IPS DF 4.7 (cell line): ENCODE measurements around the gene TRAF6.
"Not testable (repeated sequence)": the region's sequence is repeated elsewhere in the genome, so short reads cannot be mapped to it uniquely, and the experiment has no call there.

Experiments
- DNase-seq: peaks from one replicate; pipeline ENCODE4 v3.0.0-alpha.2; 2013; ENCODE audit warnings: low spot score; ENCODE audit errors: extremely low read depth

The TRAF6 gene, protein sequence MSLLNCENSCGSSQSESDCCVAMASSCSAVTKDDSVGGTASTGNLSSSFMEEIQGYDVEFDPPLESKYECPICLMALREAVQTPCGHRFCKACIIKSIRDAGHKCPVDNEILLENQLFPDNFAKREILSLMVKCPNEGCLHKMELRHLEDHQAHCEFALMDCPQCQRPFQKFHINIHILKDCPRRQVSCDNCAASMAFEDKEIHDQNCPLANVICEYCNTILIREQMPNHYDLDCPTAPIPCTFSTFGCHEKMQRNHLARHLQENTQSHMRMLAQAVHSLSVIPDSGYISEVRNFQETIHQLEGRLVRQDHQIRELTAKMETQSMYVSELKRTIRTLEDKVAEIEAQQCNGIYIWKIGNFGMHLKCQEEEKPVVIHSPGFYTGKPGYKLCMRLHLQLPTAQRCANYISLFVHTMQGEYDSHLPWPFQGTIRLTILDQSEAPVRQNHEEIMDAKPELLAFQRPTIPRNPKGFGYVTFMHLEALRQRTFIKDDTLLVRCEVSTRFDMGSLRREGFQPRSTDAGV

DNA sequence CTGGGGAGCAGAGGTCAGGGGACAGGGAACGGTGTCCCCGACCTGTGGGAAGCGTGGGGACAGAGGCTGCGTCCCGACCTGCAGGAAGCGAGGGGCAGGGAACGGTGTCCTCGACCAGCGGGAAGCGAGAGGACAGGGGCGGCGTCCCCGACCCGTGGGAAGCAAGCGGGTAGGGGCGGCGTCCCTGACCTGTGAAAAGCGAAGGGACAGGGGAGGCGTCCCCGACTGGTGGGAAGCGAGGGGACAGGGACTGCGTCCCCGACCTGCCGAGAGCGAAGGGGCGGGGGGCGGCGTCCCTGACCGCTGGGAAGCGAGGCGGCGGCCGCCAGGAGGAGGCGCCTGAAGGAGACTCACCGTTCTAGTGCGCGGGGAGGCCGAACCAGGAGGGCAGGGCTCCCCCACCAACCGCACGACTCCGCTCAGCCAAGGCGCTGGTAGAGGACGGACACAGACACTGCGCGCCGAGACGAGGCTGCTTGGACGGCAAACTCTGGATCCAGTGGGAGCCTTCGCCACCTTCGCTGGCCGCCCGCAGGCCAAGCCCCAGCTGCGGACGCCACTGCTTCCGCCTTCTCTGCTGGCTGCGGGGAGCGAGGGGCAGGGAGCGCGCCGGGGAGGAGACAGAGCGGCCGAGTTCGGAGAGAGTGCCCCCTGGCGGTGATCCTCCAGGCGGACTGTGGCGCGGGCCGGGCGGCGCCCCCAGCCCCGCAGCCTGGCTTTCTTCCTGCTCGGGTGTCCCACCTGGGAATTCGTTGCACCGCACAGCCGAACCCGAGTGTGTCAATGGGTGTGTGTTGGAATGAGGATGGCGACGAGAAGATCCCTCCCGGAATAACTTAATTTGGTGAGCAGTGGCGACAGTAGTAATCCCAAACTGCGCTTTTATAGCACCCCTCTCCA is at the start of gene TRAF6:
TRAF6 (minus strand) TSS at position 579 of the 900 bp plus-strand sequence. CDS start 8,757 bp downstream, outside the sequence.
- DNase-seq: peak; percentile 38

DNA sequence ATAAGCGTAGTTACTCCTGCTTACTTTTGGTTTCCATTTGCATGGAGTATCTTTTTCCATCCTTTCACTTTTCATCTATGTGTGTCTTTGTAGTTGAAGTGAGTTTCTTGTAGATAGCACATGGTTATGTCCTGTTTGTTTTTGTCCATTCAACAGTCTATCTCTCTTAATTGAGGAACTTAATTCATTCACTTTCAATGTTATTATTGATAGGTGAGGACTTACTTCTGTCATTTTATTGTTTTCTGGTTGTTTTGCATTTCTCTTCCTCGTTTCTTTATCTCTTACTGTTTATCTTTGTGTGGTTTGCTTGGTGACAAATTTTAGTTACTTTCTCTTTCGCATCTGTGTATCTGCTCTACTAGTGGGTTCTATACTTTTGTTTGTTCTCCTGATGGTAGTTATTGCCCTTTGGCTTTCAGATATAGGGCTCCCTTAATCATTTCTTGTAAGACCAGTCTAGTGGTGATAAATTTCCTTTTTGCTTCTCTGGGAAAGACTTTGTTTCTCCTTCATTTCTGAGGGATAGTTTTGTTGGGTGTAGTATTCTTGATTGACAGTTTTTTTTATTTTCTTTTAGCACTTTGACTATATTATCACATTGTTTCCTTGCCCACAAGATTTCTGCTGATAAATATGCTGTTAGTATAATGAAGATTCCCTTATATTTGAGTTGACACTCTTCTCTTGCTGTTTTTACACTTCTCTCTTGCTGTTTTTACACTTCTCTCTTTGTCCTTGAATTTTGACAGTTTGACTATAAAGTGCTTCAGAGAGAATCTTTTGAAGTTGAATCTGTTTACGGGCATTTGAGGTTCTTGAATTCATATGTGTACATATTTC is 48.7 kb upstream of the TRAF6 start:
- no peak for DNase-seq

DNA sequence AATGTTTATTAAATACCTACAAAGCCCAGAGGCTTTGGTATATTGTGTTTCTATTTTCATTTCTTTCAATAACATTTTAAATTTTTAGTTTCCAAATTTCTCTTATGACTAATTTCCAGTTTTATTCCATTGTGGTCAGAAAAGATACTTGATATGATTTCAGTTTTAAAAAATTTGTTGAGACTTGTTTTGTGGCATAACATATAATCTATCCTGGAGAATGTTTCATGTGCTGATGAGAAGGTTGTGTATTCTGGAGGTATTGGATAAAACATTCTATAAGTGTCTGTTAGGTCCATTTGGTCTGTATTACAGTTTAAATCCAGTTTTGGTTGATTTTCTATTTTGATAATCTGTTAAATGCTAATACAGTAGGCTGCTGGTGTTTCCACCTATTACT is 47.9 kb upstream of the TRAF6 start:
- DNase-seq: no peak

DNA sequence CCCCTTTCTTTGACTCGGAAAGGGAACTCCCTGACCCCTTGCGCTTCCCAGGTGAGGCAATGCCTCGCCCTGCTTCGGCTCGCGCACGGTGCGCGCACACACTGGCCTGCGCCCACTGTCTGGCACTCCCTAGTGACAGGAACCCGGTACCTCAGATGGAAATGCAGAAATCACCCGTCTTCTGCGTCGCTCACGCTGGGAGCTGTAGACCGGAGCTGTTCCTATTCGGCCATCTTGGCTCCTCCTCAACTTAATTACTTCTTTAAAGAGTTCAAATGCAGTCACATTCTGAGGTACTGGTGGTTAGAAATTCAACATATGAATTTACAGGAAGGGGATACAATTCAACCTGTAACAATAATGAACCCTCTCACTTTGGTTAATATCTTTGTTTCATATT is 47.3 kb upstream of the TRAF6 start:
- DNase-seq: not testable (repeated sequence)

DNA sequence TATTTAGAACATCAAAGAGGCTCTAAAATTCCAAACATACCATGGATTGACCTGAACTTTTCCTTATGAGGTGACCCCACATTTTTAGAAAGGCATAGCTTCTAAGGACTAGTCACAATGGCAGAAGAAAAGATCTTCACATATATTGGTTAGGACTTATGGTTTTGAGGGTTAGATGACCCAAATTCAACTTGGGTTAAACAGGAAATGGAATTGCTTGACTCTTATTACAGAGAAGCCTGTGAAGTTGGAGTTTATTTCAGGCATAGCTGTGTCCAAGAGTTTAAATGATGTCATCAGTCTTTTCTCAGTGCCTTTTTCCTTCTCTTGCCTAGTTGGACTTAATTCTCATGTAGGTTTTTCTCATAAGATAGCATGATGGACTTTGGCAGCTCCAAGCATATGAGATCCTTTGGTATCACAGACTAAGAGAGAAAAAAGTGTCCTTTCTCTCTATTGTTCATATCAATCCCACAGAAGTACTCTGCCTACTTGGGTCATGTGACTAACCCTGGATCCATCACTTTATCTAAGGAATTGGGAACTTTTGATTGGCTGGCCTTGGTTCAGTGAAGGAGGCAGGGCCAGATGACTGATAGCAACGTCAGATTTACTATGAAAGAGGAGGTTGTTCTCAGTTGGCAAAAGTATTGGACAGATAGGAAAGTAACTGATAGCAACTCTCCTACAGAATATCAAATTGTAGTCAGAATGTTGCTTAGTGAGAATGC is 40.5 kb upstream of the TRAF6 start:
- no peak for DNase-seq

DNA sequence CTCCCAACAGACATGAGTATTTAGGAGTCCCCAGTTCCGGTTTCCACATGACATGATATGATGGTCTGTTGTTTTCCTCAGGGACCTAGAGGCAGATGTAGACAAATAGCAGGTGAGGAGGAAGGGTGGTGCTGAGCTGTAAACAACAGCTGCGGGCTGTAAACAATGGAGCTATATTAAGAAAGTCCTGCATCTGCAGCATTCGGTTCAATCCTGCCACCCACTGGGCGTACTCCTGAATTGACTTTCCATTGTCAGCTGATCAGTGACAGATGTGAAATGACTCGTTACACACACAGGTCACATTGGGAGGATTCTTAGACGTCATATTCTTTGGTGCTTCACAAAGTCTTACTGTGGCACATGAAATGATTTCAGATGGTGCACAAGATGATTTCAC is 30.9 kb upstream of the TRAF6 start:
- no peak for DNase-seq

DNA sequence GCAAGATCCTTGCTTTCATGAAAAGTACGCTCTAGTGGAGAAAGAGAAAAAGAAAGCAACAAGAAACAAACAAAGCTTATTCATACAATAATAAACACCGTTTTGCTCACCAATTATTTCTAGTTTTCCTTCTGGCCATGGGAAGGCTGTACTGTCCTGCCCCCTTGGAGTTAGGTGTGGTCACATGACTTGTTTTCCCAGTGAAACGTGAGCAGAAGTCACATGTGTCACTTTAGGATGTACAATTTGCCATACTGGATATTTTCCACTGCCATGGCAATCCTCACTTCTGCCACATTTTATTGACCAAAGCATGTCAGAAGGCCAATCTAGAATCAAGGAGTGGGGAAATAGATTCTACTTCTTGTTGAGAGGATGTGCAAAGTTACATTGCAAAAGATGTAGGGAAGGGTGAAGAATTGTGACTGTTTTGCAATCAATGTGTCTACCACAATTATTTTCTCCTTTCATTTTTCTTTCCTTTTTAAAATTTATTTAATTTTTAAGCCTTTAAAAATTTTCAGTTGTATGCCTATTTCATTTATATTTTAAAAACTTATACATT is 24.3 kb upstream of the TRAF6 start:
- no peak for DNase-seq

DNA sequence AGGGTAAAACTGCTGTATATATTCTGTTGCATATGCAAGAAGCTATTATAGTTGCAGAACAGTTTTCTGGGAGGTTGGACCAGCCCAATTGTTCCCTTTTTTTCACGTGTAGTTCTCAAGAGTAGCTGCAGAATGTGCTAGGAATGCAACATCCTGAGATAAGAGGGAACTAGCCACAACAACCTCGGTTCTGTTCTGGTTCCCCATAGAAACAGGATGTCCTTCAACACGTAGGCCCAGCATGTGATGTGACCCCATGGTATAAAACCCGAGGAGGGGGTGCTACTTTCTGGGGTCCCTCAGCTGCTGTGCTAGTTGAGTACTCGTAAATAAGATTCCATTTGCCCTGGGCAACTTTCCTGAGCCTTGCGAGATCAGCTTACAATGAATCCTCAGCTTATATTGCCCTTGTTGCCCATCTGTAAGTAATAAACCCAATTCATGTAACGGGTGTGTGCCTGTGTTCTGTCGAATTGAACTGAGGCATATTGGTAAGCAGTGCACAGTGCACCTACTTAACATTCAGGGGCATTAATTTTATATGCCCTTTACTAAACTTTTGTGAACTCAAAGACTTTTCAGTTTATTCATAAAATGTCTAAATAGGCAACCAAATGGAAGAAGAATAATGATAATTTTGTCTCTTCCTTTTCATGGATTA is 23.0 kb upstream of the TRAF6 start:
- DNase-seq: no peak

DNA sequence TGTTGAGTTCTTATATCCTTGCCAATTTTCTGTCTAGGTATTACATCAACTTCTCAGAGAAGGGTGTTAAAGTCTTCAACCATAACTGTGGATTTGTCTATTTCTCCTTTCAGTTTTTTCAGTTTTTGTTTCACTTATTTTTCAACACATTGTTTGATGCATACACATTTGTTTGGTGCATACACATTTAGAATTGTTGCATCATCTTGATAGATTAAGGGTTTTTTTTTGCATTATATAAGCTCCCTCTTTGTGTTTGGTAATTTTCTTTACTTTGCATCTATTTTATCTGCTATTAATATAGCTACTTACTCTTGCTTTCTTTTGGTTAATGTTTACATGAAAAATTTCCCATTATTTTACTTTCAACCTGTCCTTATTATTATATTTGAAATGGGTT is 20.8 kb upstream of the TRAF6 start:
- no peak for DNase-seq

DNA sequence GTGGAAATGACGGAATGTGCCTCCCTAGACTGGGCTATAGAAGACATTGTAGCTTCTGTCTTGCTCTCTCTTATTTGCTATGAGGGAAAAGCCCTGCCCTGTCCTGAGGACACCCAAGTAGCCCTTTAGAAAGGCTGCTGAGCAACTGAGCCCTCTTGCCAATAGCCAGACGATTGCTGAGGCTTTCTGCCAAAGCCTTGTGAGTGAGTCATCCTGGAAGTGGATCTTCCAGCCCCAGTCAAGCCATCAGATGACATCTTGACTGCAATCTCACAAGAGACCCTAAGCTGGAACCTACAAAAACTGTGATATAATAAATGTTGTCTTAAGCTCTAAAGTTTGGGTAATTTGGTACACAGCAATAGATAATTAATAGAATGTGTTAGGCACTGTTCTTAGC is 3.9 kb upstream of the TRAF6 start:
- no peak for DNase-seq

DNA sequence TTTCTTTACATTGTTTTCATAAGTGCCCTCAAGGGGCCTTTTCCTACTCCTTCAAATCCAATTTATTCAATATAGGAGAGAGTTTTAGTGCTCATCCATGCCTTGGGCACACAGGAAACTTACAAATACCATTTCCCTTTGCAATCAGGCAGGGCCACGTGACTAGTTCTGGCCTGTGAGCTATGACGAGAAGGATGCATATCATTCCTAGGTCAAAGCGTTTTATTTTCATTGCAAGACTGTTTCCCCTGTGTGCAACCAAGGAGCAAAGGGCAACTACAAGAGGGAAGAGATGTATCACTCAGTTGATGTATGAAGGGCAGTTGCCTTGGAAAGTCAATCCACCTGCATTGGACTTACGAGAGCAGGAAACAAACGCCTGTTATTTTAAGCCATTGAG is 1.9 kb upstream of the TRAF6 start:
- DNase-seq: no peak

DNA sequence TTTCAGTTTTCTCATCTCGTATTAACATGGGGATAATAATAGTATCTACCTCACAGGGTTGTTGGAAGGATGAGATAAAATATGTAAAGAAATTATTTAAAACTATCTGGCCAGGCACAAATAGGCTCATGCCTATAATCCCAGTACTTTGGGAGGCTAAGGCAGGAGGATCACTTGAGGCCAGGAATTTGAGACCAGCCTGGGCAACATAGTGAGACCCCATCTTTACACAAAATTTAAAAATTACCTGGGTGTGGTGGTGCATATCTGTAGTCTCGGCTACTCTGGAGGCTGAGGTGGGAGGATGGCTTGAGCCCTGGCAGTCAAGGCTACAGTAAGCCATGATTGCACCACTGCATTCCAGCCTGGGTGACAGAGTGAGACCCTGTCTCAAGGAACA is 990 bp upstream of the TRAF6 start:
- not testable (repeated sequence) for DNase-seq

DNA sequence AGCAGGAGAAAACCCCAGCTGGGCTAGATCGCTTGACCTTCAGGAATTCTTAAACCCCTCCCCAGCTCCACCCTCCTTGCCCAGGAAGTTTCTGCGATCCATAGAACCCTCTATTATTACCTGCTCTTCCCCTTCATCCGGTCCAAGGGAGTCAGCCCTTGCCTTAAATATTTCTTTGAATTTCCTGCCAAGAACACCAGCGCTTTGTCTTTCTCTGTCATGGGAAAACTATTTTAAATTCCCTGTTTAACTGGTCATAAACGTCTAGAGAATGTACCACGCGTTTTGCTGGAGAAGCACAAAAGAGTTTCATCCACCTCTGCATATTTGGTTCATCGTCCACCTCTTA is 496 bp upstream of the TRAF6 start:
- DNase-seq: peak; percentile 5

DNA sequence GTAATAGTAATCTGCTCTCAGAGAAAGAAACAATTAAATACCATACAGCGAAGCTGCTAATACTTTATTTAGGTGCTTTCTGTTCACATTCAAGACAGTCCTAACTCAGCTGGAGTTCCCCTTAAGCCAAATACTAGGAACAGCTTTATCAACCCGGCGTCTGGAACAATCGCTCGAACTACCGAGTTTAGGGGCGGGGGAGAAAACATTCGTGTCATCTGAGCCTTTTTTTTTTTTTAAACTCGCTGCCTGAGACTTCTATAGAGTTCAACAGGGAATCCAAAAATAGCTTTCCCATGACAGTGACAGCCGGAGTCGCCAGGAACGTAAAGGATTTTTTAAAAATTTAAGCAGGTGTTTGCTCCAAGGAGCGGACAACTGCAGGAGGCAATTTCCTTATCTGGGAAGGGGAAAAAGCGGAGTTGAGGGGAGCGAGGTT is 852 bp downstream of the TRAF6 start:
- no peak for DNase-seq

DNA sequence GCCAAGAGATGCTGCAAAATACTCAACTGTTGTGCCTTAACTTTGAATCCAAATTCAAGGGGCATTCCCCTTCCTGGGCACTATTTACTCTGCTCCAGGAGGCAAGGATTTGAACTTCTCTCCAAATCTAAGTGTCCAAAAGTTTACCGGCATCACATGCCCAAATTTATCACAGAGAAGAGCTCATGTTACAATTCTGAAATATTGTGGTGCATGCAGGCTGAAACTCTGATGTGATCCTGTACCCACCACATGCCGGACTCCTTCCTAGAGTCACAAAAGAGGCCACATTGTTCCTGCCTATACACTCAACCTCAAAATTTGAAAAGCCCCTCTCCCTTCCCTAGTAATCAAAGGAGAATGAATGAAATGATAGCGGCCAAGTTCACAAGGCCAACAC is 1.3 kb downstream of the TRAF6 start:
- no peak for DNase-seq

DNA sequence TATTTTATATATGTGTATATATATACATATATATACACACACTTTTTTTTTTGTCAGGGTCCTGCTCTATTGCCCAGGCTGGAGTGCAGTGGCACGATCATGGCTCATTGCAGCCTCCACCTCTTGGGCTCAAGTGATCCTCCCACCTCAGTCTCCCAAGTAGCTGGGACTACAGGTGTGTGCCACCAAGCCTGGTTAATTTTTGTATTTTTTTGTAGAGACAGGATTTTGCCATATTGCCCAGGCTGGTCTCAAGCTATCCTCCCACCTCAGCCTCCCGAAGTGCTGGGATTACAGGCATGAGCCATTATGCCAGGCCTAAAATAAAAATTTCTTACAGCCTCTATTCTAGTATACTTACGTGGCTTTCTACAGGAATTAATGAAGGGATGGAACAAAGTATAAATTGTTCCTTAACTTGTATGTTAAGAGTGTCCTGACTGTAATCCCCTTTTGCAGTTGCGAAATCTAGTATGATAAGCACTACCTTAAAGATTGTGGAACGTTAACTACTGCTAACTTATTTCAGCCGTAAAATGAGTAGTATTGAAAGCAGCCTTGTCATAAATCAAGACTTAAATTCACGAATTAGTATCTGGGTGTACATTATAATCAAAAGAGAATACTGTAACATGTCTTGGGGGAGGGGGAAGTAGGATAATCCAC is 2.1 kb downstream of the TRAF6 start:
- DNase-seq: no peak

DNA sequence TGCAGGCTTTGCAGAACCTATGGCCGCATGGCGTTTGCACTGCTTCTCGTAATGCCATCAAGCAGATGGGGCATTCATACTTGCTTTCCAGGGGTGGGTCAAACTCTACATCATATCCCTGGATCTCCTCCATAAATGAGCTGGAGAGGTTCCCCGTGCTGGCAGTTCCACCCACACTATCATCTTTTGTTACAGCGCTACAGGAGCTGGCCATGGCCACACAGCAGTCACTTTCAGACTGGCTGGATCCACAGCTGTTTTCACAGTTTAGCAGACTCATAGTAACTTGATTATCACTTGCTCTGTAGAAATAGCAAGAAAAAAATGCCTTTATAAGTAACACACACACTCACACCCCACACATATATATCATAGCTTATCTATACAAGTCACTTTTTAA is 8.8 kb downstream of the TRAF6 start:
- DNase-seq: no peak

DNA sequence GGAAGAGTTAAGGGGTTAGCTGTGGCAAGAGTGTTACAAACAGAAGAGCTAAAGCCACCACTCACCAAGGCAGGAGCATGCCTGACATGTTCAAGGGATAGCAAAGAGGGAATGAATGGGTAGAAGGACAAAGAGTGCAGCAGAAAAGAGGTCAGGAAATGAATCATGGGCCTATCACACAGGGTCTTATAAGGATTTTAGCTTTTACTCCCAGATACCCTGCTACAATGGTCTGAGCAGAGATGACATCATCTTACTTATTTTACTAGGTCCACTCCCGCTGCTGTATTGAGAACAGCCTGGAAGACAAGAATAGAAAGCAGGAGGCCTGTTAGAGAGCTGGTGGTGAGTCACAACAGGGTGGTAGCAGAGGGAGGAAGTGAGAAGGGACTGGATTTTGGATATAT is 9.8 kb downstream of the TRAF6 start:
- DNase-seq: no peak

DNA sequence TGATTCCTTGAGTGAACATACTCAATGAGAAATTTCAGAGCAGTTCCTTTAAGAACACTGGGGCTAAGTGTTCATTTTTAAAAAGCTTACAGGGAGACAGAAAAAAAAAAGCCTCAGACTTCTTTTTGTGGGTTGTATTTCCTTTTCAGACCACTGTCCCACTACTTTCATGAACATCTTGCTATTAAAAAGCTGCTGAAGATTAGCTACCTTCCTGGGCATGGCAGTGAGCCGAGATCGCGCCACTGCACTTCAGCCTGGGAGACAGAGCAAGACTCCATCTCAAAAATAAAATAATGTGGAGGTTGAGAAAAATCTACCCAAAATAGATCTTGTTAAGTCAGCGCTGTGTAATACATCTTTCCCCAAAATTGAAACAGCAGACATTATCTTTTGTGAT is 10.8 kb downstream of the TRAF6 start:
- no peak for DNase-seq
